K562 (cell line): ENCODE measurements around the gene BICC1. TPM values are rescaled to one million over a fixed set of nuclear protein-coding genes. Genes with fewer than 3 reads are reported as not detected.

Experiments
- BRD4 ChIP-seq: fragments of 200-600 bp; sonication (generic); IDR thresholded peaks from 2 replicates; pipeline ENCODE4 v1.6.1; 2017; ENCODE audit warnings: inconsistent platforms
- CAMTA2 ChIP-seq: fragments of 250-450 bp; sonication (Bioruptor Pico); conservative IDR thresholded peaks from 2 replicates; pipeline ENCODE4 v1.5.1; 2022
- CHD7 ChIP-seq: fragments of 200-600 bp; sonication (generic); IDR thresholded peaks from one replicate; pipeline ENCODE4 v1.6.1; 2012; ENCODE audit warnings: mild to moderate bottlenecking, low read depth, low read length, inconsistent platforms
- FUS ChIP-seq: fragments of 200-400 bp; formaldehyde crosslinking; optimal IDR thresholded peaks from 2 replicates; pipeline ENCODE3; 2017; ENCODE audit warnings: low read depth, low read length
- GABPB2 ChIP-seq: fragments of 250-450 bp; sonication (Bioruptor Pico); conservative IDR thresholded peaks from 2 replicates; pipeline ENCODE4 v1.5.1; 2021; ENCODE audit warnings: mild to moderate bottlenecking
- RERE ChIP-seq: sonication (generic); formaldehyde crosslinking; IDR thresholded peaks from 2 replicates; pipeline ENCODE4 v1.8.0; 2023; ENCODE audit warnings: missing genetic modification reagents, mild to moderate bottlenecking, borderline replicate concordance
- SNRNP70 ChIP-seq: fragments of 200-400 bp; formaldehyde crosslinking; optimal IDR thresholded peaks from 2 replicates; pipeline ENCODE3; 2017; ENCODE audit warnings: low read depth, low read length
- ZBTB33 ChIP-seq: sonication (generic); formaldehyde crosslinking; IDR thresholded peaks from 2 replicates; pipeline ENCODE4 v1.8.1; 2023; ENCODE audit warnings: mild to moderate bottlenecking, missing genetic modification reagents
- polyA plus RNA-seq, 8 experiments: library from polyadenylated mRNA; depleted of rRNA in 4 of 8; stranded (reverse) in 5 of 8; unstranded in 3 of 8; fragments of >200 nt; fragmentation: Nextera tagmentation in 2 of 8; fragmentation: Illumina TruSeq in 1 of 8; extraction: Ambion mirVana in 2 of 8; extraction: Trizol in 1 of 8; gene quantifications; 2 replicates each; pipeline versions ENCODE4 v1.2.1 to v1.2.3, GENCODE V29; 2011 to 2014; ENCODE audit warnings: inconsistent platforms in 1 of 8, missing spikeins in 1 of 8
- total RNA-seq, 7 experiments: library from RNA; depleted of rRNA in 6 of 7; stranded (reverse); fragments of >200 nt in 6 of 7; fragmentation: Illumina TruSeq in 2 of 7; extraction: Trizol in 2 of 7; gene quantifications; 2 replicates each; pipeline versions ENCODE4 v1.2.1 to v1.2.3, GENCODE V29; 2011 to 2021; ENCODE audit warnings: low replicate concordance in 1 of 7

Gene BICC1
- total and polyA plus RNA-seq, 9 of the 15 experiments (the other 6 are each of a cell fraction or from before 2014, with no cell fraction given): not detected

DNA sequence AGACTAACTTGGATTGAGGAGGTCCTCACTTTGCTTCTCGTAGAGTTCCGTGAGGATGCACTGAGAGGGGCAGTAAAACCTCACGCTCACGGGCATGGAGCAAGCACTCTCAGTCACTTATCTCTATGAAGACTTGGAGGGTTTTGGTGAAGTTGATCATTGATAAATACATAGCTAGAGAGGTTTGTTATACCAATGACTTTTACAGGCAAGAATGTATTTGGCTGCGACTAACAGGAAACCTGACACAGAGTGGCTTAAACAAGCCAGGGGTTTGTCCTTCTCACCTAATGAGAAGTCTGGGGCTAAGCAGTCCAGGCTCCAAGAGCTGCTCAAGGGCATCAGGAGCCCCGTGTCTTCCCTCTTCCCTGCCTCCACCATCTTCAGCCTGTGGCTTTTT is 6.1 kb downstream of the BICC1 start (continued):
- no peak for TF ChIP-seq CHD7
- no peak for TF ChIP-seq GABPB2 (CRISPR knock-in tag)
- TF ChIP-seq FUS: no peak
- no peak for TF ChIP-seq CAMTA2
- no peak for TF ChIP-seq BRD4
- TF ChIP-seq ZBTB33 (CRISPR knock-in tag): no peak
- TF ChIP-seq SNRNP70: no peak
- TF ChIP-seq RERE (CRISPR knock-in tag): no peak
